ENCODE measurements around the gene CXorf38.
A peak's percentile ranks its signal among the peaks of the same experiment; 100 is the strongest.
"Not testable (repeated sequence)": the region's sequence is repeated elsewhere in the genome, so short reads cannot be mapped to it uniquely, and the experiment has no call there.

CXorf38 gene

DNA sequence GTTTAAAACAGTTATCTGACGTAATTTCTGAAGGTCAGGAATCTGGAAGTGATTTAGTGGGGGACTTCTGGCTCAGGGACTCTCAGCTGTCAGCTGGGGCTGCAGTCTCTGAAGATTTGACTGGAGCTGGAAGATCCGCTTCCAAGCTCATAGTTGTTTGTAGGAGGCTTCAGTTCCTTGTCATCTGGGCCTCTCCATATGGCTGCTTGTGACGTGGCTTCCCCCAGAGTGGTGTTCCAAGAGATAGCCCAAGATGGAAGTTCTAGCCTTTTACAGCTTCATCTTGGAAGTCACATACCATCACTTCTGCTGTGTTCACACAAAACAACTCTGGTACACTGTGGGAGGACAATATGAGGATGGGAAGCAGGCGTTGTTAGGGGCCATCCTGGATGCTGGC is 22.1 kb downstream of the CXorf38 start:
- no peak for DNase-seq

- DNase-seq, result no peak
Observed at GRCh38 chrX:40623665-40624064, 23.7 kb downstream of the CXorf38 start.

GRCh38 chrX:40623139-40623536 is 24.2 kb downstream of the CXorf38 start, which contains the start of gene MPC1L:
MPC1L (plus strand) TSS chrX:40623428; CDS start chrX:40623566, 138 bp downstream.
- no peak for DNase-seq

- DNase-seq, result no peak
Observed at GRCh38 chrX:40622479-40623138, 24.8 kb downstream of the CXorf38 start.

GRCh38 chrX:40617566-40617965 is 29.8 kb downstream of the CXorf38 start:
- DNase-seq, result no peak

GRCh38 chrX:40615976-40616375 is 31.4 kb downstream of the CXorf38 start:
- DNase-seq, result no peak

- no peak for DNase-seq
Observed at GRCh38 chrX:40612511-40612910, 34.9 kb downstream of the CXorf38 start.

DNA sequence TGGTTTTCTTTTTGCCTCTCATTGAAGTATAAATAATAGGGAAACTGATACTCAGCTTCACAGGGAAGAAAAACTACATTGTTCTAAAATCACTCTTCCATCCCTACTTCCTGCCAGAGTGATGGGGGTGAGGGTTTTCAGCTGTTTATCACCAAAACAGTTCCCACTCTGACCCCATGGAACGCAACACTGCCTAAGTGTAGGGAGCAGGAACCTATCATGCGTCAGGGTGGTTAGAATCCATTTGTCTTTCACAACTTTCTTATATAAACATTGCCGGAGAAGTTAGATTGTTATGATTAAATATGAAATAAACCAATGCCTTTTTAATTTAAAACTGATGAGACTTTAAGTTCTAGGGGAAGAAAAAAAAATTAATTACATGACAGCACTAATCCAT is 40.0 kb downstream of the CXorf38 start:
- no peak for DNase-seq

GRCh38 chrX:40603446-40603845 is 43.9 kb downstream of the CXorf38 start:
- DNase-seq, result no peak

GRCh38 chrX:40589616-40590321 is 57.6 kb downstream of the CXorf38 start:
- DNase-seq, result not testable (repeated sequence)

- not testable (repeated sequence) for DNase-seq
Observed at GRCh38 chrX:40587623-40588022, 59.7 kb downstream of the CXorf38 start.

GRCh38 chrX:40582811-40583210 is 64.5 kb downstream of the CXorf38 start:
- no peak for DNase-seq

GRCh38 chrX:40582178-40582577 is 65.2 kb downstream of the CXorf38 start:
- not testable (repeated sequence) for DNase-seq

DNA sequence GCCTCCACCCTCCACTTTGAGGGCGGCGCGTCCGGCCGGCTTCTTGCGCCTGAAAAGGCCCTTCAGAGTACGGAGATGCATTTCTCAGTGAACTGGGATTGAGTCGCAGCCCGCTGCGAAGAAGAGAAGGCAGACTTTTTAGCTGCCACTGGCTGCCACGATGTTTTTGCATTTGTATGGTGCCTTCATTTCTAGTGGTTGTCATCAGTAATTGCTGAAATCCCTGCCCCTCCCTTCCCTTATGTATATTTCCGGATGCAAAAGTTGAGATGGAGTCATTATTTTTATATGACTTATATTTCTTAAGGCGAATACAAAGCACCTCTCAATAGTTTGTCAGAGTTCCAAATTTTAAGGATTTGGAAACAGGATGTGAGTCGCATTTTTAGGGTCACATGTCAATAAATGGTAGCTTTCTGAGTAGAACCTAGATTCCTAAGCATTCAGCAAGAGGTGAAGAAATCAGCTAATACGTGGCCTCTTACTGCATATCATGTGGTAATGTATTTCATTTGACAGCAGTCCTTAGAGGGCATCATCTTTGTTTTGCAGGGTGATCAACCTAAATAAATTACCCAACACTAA is 65.9 kb downstream of the CXorf38 start:
- peak; percentile 7 to 18 for DNase-seq

- DNase-seq, result peak; percentile 81 to 83
Observed at GRCh38 chrX:40580537-40581335, 66.6 kb downstream of the CXorf38 start, which contains the start of gene ATP6AP2. ATP6AP2 (plus strand) TSS chrX:40580970; CDS start chrX:40581066, 96 bp downstream.

DNA sequence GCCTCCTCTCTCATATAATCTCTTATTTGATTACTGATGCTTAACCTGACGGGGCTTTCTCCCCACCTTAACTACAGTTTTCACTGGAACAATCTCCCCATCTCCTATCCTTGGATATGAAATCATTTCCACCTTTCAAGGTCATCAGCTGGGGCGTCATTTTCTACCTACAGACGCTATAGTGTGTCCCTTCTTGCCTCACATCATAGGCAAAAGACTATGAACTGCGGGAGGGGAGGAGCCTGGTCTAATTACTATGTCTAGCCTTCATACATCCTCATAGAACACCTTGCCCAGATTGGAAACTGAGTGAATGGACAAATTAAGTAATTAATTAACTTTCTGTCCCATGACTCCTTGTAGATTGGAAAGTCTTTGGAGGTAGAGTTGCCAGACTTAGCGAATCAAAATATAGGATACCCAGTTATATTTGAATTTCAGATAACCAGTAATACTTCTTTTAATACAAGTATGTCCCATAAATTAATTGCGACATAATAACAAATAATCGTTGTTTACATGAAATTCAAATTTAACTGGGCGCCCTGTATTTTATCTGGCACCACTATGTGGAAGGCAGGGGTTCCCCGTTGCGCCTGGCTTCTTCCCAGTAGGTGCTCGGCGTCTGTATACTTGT is 67.3 kb downstream of the CXorf38 start:
- no peak for DNase-seq

DNA sequence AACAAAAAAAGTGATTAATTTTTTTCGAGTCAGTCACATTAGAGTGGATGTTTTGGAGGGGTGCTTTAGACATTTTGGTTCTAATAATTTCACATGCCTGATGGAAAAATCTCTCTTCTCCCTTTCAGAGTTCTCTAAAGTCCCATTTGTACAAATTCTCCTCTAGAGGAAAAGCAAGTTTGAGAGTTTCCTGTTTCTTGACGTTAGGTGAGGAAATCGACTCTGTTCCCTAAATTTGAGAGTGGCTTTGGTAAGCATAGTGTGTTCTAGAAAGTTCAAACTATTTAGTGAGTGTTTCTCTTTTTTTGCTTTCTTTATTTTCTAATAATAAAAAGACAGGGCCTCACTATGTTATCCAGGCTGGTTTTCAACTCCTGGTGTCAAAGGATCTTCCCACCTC is 68.2 kb downstream of the CXorf38 start:
- DNase-seq, result peak; percentile 25 to 32

GRCh38 chrX:40578039-40578695 is 69.2 kb downstream of the CXorf38 start:
- DNase-seq, result peak in 1 of 2 experiments; percentile 11
